ENCODE data around the gene WDR91.

- TF ChIP-seq EZH2 (IDR thresholded peaks at IDR 0.05) (no peak), CTCF (IDR thresholded peaks at IDR 0.05) (no peak), EZH2phosphoT487 (IDR thresholded peaks at IDR 0.05) (no peak)
These were observed 20.8 kb upstream of the WDR91 start for GRCh38 chr7:135232087-135232486.
